ENCODE results near the gene STRIP1. TPM values are rescaled to one million over a fixed set of nuclear protein-coding genes. Genes with fewer than 3 reads are reported as not detected.
"Not testable (repeated sequence)": the region's sequence is repeated elsewhere in the genome, so short reads cannot be mapped to it uniquely, and the experiment has no call there.

STRIP1 gene
- total RNA-seq, 1 donor = 51.4 TPM

DNA sequence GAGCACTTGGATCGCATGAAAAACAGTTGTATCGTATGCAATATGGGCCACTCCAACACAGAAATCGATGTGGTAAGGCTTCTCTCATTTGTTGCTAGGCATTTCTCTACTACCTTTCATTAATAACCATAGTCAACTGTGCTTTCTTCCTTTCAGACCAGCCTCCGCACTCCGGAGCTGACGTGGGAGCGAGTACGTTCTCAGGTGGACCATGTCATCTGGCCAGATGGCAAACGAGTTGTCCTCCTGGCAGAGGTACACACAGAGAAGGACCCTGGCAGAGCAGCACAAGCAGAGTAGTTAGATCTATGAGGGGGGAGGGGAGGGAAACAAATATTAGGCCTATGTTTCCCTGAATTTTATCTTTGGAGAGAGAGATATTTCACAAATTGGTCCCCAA, 16.0 kb upstream of the STRIP1 start:
- Histone ChIP-seq H3K9me3 (ENCODE audit: low read depth, low read length) (no peaks in the 10 kb centered on the region), H3K36me3 (ENCODE audit: insufficient read depth, low read length) (peaks cover 94% of the 10 kb centered on the region), H3K27ac (ENCODE audit: low read depth, low read length) (no peak overlapping the region), H2AFZ (ENCODE audit: low read length) (no peak overlapping the region), H3K27me3 (ENCODE audit: insufficient read depth, low read length) (no peaks in the 10 kb centered on the region), H3K79me2 (ENCODE audit: insufficient read depth, low read length) (no peaks in the 10 kb centered on the region), H4K20me1 (ENCODE audit: insufficient read depth, low read length) (no peaks in the 10 kb centered on the region), H3K4me2 (ENCODE audit: insufficient read depth, low read length) (no peak overlapping the region), H3K4me1 (ENCODE audit: insufficient read depth, low read length) (peaks cover 11% of the 10 kb centered on the region), H3K4me3 (ENCODE audit: insufficient read depth, low read length) (no peak overlapping the region)
- no peak for DNase-seq (ENCODE audit: insufficient read length, low spot score, missing footprints)
- no peak for TF ChIP-seq CTCF (IDR thresholded peaks at IDR 0.05; ENCODE audit: extremely low read depth, low read depth, low read length)

- Histone ChIP-seq H3K4me3 (ENCODE audit: insufficient read depth, low read length) (no peak overlapping the region), H3K4me2 (ENCODE audit: insufficient read depth, low read length) (no peak overlapping the region), H3K4me1 (ENCODE audit: insufficient read depth, low read length) (peaks cover 11% of the 10 kb centered on the region), H3K27ac (ENCODE audit: low read depth, low read length) (no peak overlapping the region), H3K79me2 (ENCODE audit: insufficient read depth, low read length) (no peaks in the 10 kb centered on the region), H4K20me1 (ENCODE audit: insufficient read depth, low read length) (no peaks in the 10 kb centered on the region), H3K9me3 (ENCODE audit: low read depth, low read length) (no peaks in the 10 kb centered on the region), H3K27me3 (ENCODE audit: insufficient read depth, low read length) (no peaks in the 10 kb centered on the region), H2AFZ (ENCODE audit: low read length) (no peak overlapping the region), H3K36me3 (ENCODE audit: insufficient read depth, low read length) (peaks cover 98% of the 10 kb centered on the region)
- no peak for DNase-seq (ENCODE audit: insufficient read length, low spot score, missing footprints)
- TF ChIP-seq CTCF (IDR thresholded peaks at IDR 0.05; ENCODE audit: extremely low read depth, low read depth, low read length) = no peak
Measured at GRCh38 chr1:110019770-110020169, 14.7 kb upstream of the STRIP1 start.

- no peak overlapping the region for H3K4me2 ChIP-seq (ENCODE audit: insufficient read depth, low read length)
- no peaks in the 10 kb centered on the region for H3K9me3 ChIP-seq (ENCODE audit: low read depth, low read length)
- no peaks in the 10 kb centered on the region for H4K20me1 ChIP-seq (ENCODE audit: insufficient read depth, low read length)
- no peaks in the 10 kb centered on the region for H3K79me2 ChIP-seq (ENCODE audit: insufficient read depth, low read length)
- no peaks in the 10 kb centered on the region for H3K27me3 ChIP-seq (ENCODE audit: insufficient read depth, low read length)
- H3K27ac ChIP-seq (ENCODE audit: low read depth, low read length) = peak overlapping the region; percentile 38
- no peak for TF ChIP-seq CTCF (IDR thresholded peaks at IDR 0.05; ENCODE audit: extremely low read depth, low read depth, low read length)
- no peak overlapping the region for H2AFZ ChIP-seq (ENCODE audit: low read length)
- peaks cover 88% of the 10 kb centered on the region for H3K36me3 ChIP-seq (ENCODE audit: insufficient read depth, low read length)
- H3K4me1 ChIP-seq (ENCODE audit: insufficient read depth, low read length) = peaks cover 11% of the 10 kb centered on the region
- DNase-seq (ENCODE audit: insufficient read length, low spot score, missing footprints) = peak; percentile 65
- no peak overlapping the region for H3K4me3 ChIP-seq (ENCODE audit: insufficient read depth, low read length)
Measured at GRCh38 chr1:110021285-110021684, 13.1 kb upstream of the STRIP1 start.

DNA sequence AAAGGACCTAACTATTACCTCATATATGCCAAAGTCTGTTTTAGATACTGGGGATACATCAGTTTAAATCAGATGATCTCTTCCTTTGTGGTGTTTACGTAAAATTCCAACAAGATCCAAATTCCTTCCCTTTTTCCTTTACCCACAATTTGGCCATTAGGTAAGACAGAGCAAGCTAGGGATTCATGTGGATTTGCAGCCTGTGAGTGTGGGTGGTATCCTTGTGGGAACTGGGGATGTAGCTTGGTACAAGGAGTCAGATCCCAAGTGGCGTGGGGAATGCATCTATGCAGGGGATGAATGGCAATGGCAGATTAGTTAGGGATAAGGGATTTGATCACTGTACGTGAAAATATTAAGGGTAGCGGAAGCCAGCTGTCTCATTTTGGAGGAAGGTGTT, 9.8 kb upstream of the STRIP1 start:
- Histone ChIP-seq H4K20me1 (ENCODE audit: insufficient read depth, low read length) (no peaks in the 10 kb centered on the region), H3K9me3 (ENCODE audit: low read depth, low read length) (no peaks in the 10 kb centered on the region), H3K27me3 (ENCODE audit: insufficient read depth, low read length) (no peaks in the 10 kb centered on the region), H3K27ac (ENCODE audit: low read depth, low read length) (no peak overlapping the region), H3K4me3 (ENCODE audit: insufficient read depth, low read length) (no peak overlapping the region), H3K79me2 (ENCODE audit: insufficient read depth, low read length) (no peaks in the 10 kb centered on the region), H3K4me2 (ENCODE audit: insufficient read depth, low read length) (no peak overlapping the region), H3K4me1 (ENCODE audit: insufficient read depth, low read length) (peaks cover 11% of the 10 kb centered on the region), H3K36me3 (ENCODE audit: insufficient read depth, low read length) (peaks cover 55% of the 10 kb centered on the region), H2AFZ (ENCODE audit: low read length) (no peak overlapping the region)
- TF ChIP-seq CTCF (IDR thresholded peaks at IDR 0.05; ENCODE audit: extremely low read depth, low read depth, low read length) = no peak
- peak; percentile 48 for DNase-seq (ENCODE audit: insufficient read length, low spot score, missing footprints)

DNA sequence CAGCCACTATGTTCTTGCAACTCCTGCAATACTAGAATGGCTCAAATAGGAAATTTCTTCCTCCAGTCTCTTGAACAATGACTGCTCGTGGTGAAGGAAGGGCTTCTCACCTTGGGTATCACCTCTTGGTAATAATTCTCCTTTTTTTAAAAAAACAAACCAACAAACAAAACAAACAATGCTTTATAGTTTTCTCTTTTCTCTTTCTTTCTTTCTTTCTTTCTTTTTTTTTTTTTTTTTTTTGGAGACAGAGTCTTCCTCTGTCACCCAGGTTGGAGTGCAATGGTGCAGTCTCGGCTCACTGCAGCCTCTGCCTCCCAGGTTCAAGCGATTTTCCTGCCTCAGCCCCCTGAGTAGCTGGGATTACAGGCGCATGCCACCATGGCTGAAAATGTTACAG, 3.7 kb upstream of the STRIP1 start:
- Histone ChIP-seq H2AFZ (ENCODE audit: low read length) (peak overlapping the region; percentile 75), H3K4me3 (ENCODE audit: insufficient read depth, low read length) (peak overlapping the region; percentile 15), H3K27ac (ENCODE audit: low read depth, low read length) (peak overlapping the region; percentile 12), H3K4me1 (ENCODE audit: insufficient read depth, low read length) (peaks cover 16% of the 10 kb centered on the region), H3K4me2 (ENCODE audit: insufficient read depth, low read length) (peak overlapping the region; percentile 73)
- not testable (repeated sequence) for H3K79me2 ChIP-seq (ENCODE audit: insufficient read depth, low read length); H4K20me1 ChIP-seq (ENCODE audit: insufficient read depth, low read length); H3K9me3 ChIP-seq (ENCODE audit: low read depth, low read length); H3K27me3 ChIP-seq (ENCODE audit: insufficient read depth, low read length); DNase-seq (ENCODE audit: insufficient read length, low spot score, missing footprints); H3K36me3 ChIP-seq (ENCODE audit: insufficient read depth, low read length)

All from osteoblast (primary cell).